BLaER1 treated with 17β-estradiol and CSF1 and Interleukin-3, amounts not matched to agents 10 nM and 100 nM (cell line): ENCODE measurements around the gene WFS1.
A peak's percentile ranks its signal among the peaks of the same experiment; 100 is the strongest.

ENCODE experiments used
- H3K27ac ChIP-seq, 11 experiments: shearing (Covaris generic); formaldehyde crosslinking; 2 replicates each; pipeline ENCODE4 v1.8.1; 2022
- H3K27me3 ChIP-seq, 11 experiments: shearing (Covaris generic); formaldehyde crosslinking; 2 replicates each; pipeline ENCODE4 v1.8.1; 2022
- H3K36me3 ChIP-seq, 11 experiments: shearing (Covaris generic); formaldehyde crosslinking; 2 replicates each; pipeline ENCODE4 v1.8.1; 2022
- H3K4me1 ChIP-seq, 10 experiments: shearing (Covaris generic); formaldehyde crosslinking; 2 replicates each; pipeline ENCODE4 v1.8.1; 2022
- H3K4me2 ChIP-seq, 11 experiments: shearing (Covaris generic); formaldehyde crosslinking; 2 replicates each; pipeline ENCODE4 v1.8.1; 2022
- H3K4me3 ChIP-seq, 10 experiments: shearing (Covaris generic); formaldehyde crosslinking; 2 replicates each; pipeline ENCODE4 v1.8.1; 2022
- H3K9ac ChIP-seq, 11 experiments: shearing (Covaris generic); formaldehyde crosslinking; 2 replicates each; pipeline ENCODE4 v1.8.1; 2022
- H3K9me3 ChIP-seq, 11 experiments: shearing (Covaris generic); formaldehyde crosslinking; replicated peaks in 1 of 11; 2 replicates each; pipeline ENCODE4 v1.8.1; 2022
- H4K20me1 ChIP-seq, 11 experiments: shearing (Covaris generic); formaldehyde crosslinking; 2 replicates each; pipeline ENCODE4 v1.8.1; 2022
- Cebpa-rat ChIP-seq, 11 experiments: shearing (Covaris generic); IDR thresholded peaks; 2 replicates each; pipeline ENCODE4 v1.8.1; 2022

The WFS1 gene

DNA sequence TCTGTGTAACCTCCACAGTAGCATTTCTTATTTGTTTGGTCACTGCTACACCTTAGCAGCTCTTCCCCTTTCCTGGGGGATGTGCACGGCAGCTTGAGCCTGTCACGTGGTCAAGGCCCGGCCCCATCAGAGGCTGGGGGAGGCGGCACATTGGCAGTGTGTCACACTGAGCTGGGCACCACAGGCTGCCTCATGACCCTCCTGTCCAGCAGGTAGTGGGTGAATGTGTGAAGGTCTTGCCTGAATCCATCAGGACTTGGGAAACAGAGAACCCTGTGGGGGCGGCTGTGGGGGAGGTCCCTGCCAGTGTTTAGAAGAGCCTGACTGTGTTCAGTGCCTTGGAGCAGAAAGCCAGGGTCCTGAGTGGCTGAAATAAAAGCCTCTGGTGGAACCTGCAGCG is 33.2 kb downstream of the WFS1 start:
- peaks cover 36 to 81% (median 64%) of the 10 kb centered on the region in 10 experiments for H3K4me1 ChIP-seq
- peaks cover 19 to 34% (median 25%) of the 10 kb centered on the region in 11 experiments for H3K36me3 ChIP-seq
- TF ChIP-seq Cebpa-rat (IDR thresholded peaks at IDR 0.05) = no peak
- peaks cover 6 to 46% (median 23%) of the 10 kb centered on the region in 11 experiments; a peak in 19 of 22 replicates for H3K27me3 ChIP-seq
- peak overlapping the region in 3 of 11 experiments; percentile 14 to 48 (median 42); a peak in 5 of 22 replicates for H3K9ac ChIP-seq
- H3K4me2 ChIP-seq = peak overlapping the region; percentile 6 to 88 (median 74); a peak in 20 of 22 replicates
- 0 out of 20 replicates have a peak overlapping the region, but pooled peaks of 1 of the 10 experiments have one; percentile 7 for H3K4me3 ChIP-seq
- H3K27ac ChIP-seq = peak overlapping the region in 4 of 11 experiments; percentile 3 to 57 (median 28); a peak in 5 of 22 replicates
- H3K9me3 ChIP-seq = peaks cover 0 to 13% (median under 1%) of the 10 kb centered on the region in 11 experiments; a peak in 8 of 22 replicates
- H4K20me1 ChIP-seq = peaks cover 0 to 57% (median 7%) of the 10 kb centered on the region in 11 experiments; a peak in 9 of 22 replicates

DNA sequence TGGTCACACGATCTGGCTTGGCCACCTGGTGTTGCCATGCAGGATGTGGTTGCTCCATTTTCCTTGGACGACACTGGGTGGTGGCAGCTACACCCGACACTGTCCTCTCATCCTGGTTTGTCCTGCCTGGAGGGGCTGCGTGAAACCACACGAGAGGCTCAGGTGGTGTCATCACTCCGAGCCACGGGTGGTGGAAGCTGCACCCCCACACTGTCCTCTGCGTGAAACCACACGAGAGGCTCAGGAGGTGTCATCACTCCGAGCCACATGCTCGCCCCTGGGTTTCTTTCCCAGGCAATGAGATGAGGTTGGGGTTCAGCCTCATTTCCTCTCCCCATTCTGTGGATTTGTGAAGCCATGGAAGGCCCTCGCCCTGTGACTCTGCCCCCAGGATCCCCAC is 34.3 kb downstream of the WFS1 start:
- H3K27me3 ChIP-seq = peaks cover 16 to 57% (median 34%) of the 10 kb centered on the region in 11 experiments
- H3K9ac ChIP-seq = peak overlapping the region in 1 of 11 experiments; percentile 42; a peak in 1 of 22 replicates
- peaks cover 9 to 23% (median 11%) of the 10 kb centered on the region in 11 experiments for H3K9me3 ChIP-seq
- peak overlapping the region in 9 of 11 experiments; percentile 45 to 88 (median 79); a peak in 17 of 22 replicates for H3K4me2 ChIP-seq
- peaks cover 0 to 57% (median 7%) of the 10 kb centered on the region in 11 experiments; a peak in 9 of 22 replicates for H4K20me1 ChIP-seq
- H3K4me1 ChIP-seq = peaks cover 26 to 73% (median 56%) of the 10 kb centered on the region in 10 experiments
- no peak overlapping the region for H3K4me3 ChIP-seq
- TF ChIP-seq Cebpa-rat (IDR thresholded peaks at IDR 0.05) = no peak
- peaks cover 19 to 34% (median 25%) of the 10 kb centered on the region in 11 experiments for H3K36me3 ChIP-seq
- peak overlapping the region in 3 of 11 experiments; percentile 17 to 57 (median 30); a peak in 3 of 22 replicates for H3K27ac ChIP-seq

- H3K9ac ChIP-seq = no peak overlapping the region; a peak in 1 of 22 replicates
- peak overlapping the region in 10 of 11 experiments; percentile 33 to 71 (median 63); a peak in 17 of 22 replicates for H3K4me2 ChIP-seq
- no peak for TF ChIP-seq Cebpa-rat (IDR thresholded peaks at IDR 0.05)
- peaks cover 9 to 19% (median 12%) of the 10 kb centered on the region in 11 experiments for H3K36me3 ChIP-seq
- no peak overlapping the region for H3K27ac ChIP-seq
- peaks cover 24 to 70% (median 50%) of the 10 kb centered on the region in 10 experiments for H3K4me1 ChIP-seq
- no peak overlapping the region for H3K4me3 ChIP-seq
- peaks cover 22 to 33% (median 30%) of the 10 kb centered on the region in 11 experiments for H3K9me3 ChIP-seq
- peaks cover 0 to 57% (median 7%) of the 10 kb centered on the region in 11 experiments; a peak in 9 of 22 replicates for H4K20me1 ChIP-seq
- peaks cover 33 to 75% (median 54%) of the 10 kb centered on the region in 11 experiments for H3K27me3 ChIP-seq
Observed at GRCh38 chr4:6306299-6306698, 36.6 kb downstream of the WFS1 start.

DNA sequence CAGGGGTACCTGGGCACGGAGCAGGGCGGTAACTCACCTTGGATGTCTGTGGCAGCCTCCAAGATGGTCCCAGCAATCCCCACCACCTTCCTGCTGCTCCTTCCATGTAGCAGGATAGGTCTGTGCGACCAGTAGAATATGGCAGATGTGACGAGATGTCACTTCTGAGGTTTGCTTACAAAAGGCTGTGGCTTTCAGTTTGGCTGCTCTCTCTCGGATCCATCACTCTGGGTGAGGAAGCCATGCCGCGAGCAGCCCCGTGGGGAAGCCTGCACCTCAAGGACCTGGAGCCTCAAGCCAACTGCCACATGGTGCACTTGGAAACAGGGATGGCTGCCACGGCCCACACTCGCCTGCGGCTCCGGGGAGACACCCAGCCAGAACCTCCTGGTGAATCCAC is 37.6 kb downstream of the WFS1 start:
- Histone ChIP-seq H3K4me1 (peaks cover 24 to 60% (median 41%) of the 10 kb centered on the region in 10 experiments), H3K27me3 (peaks cover 33 to 79% (median 54%) of the 10 kb centered on the region in 11 experiments), H4K20me1 (peaks cover 0 to 53% (median 7%) of the 10 kb centered on the region in 11 experiments; a peak in 9 of 22 replicates), H3K9ac (0 out of 22 replicates have a peak overlapping the region, but pooled peaks of 1 of the 11 experiments have one; percentile 0), H3K36me3 (peaks cover 0 to 9% (median 4%) of the 10 kb centered on the region in 11 experiments; a peak in 16 of 22 replicates), H3K4me2 (peak overlapping the region; percentile 33 to 71 (median 63); a peak in 21 of 22 replicates), H3K9me3 (peaks cover 22 to 33% (median 29%) of the 10 kb centered on the region in 11 experiments), H3K4me3 (no peak overlapping the region), H3K27ac (no peak overlapping the region)
- TF ChIP-seq Cebpa-rat (IDR thresholded peaks at IDR 0.05) = no peak

- Histone ChIP-seq H3K27ac (no peak overlapping the region), H3K9me3 (peaks cover 22 to 33% (median 29%) of the 10 kb centered on the region in 11 experiments), H3K27me3 (peaks cover 33 to 75% (median 54%) of the 10 kb centered on the region in 11 experiments), H3K4me2 (peak overlapping the region in 9 of 11 experiments; percentile 36 to 71 (median 63); a peak in 15 of 22 replicates), H4K20me1 (peaks cover 0 to 46% (median 6%) of the 10 kb centered on the region in 11 experiments; a peak in 8 of 22 replicates), H3K4me3 (no peak overlapping the region), H3K36me3 (peaks cover 0 to 4% (median 0%) of the 10 kb centered on the region in 11 experiments; a peak in 4 of 22 replicates), H3K4me1 (peaks cover 17 to 54% (median 35%) of the 10 kb centered on the region in 10 experiments), H3K9ac (no peak overlapping the region)
- TF ChIP-seq Cebpa-rat (IDR thresholded peaks at IDR 0.05) = no peak
Observed at GRCh38 chr4:6307891-6308290, 38.2 kb downstream of the WFS1 start.

- Histone ChIP-seq H3K27me3 (peaks cover 33 to 65% (median 54%) of the 10 kb centered on the region in 11 experiments), H3K9ac (peak overlapping the region in 7 of 11 experiments; percentile 17 to 64 (median 42); a peak in 9 of 22 replicates), H4K20me1 (peaks cover 0 to 34% (median 0%) of the 10 kb centered on the region in 11 experiments; a peak in 4 of 22 replicates), H3K4me2 (peak overlapping the region; percentile 64 to 80 (median 73)), H3K4me3 (peak overlapping the region; percentile 40 to 67 (median 56)), H3K27ac (peak overlapping the region in 2 of 11 experiments; percentile 28 to 32; a peak in 3 of 22 replicates), H3K4me1 (peaks cover 10 to 42% (median 23%) of the 10 kb centered on the region in 10 experiments), H3K9me3 (peaks cover 22 to 33% (median 29%) of the 10 kb centered on the region in 11 experiments), H3K36me3 (peaks cover 0 to 2% (median 0%) of the 10 kb centered on the region in 11 experiments; a peak in 2 of 22 replicates)
- no peak for TF ChIP-seq Cebpa-rat (IDR thresholded peaks at IDR 0.05)
Observed at GRCh38 chr4:6308899-6309643, 39.4 kb downstream of the WFS1 start.

- peak overlapping the region in 7 of 10 experiments; percentile 46 to 61 (median 56); a peak in 11 of 20 replicates for H3K4me3 ChIP-seq
- H3K27me3 ChIP-seq = peaks cover 33 to 65% (median 54%) of the 10 kb centered on the region in 11 experiments
- no peak overlapping the region for H3K27ac ChIP-seq
- peaks cover 22 to 33% (median 29%) of the 10 kb centered on the region in 11 experiments for H3K9me3 ChIP-seq
- no peaks in the 10 kb centered on the region; a peak in 1 of 22 replicates for H3K36me3 ChIP-seq
- H3K9ac ChIP-seq = no peak overlapping the region
- peak overlapping the region in 9 of 11 experiments; percentile 64 to 80 (median 73); a peak in 15 of 22 replicates for H3K4me2 ChIP-seq
- H4K20me1 ChIP-seq = peaks cover 0 to 28% (median 0%) of the 10 kb centered on the region in 11 experiments; a peak in 3 of 22 replicates
- TF ChIP-seq Cebpa-rat (IDR thresholded peaks at IDR 0.05) = no peak
- peaks cover 10 to 37% (median 21%) of the 10 kb centered on the region in 10 experiments for H3K4me1 ChIP-seq
Observed at GRCh38 chr4:6309777-6310176, 40.1 kb downstream of the WFS1 start.

DNA sequence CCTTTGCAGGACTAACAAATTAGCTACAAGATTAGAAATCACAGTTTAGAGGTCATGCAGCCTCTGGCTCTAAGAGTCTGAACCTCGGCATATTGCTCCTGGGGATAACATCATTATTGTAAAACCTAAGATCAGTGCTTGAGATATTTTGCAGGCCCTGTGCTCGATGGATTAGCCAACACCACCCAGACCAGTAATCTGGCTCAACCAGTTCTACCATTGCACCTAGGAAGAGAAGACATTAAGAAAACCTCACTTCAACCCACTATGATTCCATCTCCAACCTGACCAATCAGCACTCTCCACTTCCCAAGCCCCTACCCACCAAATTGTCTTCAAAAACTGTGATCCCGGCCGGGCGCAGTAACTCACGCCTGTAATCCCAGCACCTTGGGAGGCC is 43.6 kb downstream of the WFS1 start:
- Histone ChIP-seq H3K4me3 (no peak overlapping the region), H3K36me3 (no peaks in the 10 kb centered on the region; a peak in 1 of 22 replicates), H4K20me1 (peaks cover 0 to 9% (median 0%) of the 10 kb centered on the region in 11 experiments; a peak in 3 of 22 replicates), H3K27me3 (peaks cover 24 to 64% (median 43%) of the 10 kb centered on the region in 11 experiments), H3K4me1 (peaks cover 0 to 26% (median 13%) of the 10 kb centered on the region in 10 experiments; a peak in 14 of 20 replicates), H3K4me2 (no peak overlapping the region), H3K9ac (no peak overlapping the region), H3K27ac (no peak overlapping the region), H3K9me3 (peaks cover 19 to 29% (median 24%) of the 10 kb centered on the region in 11 experiments)
- TF ChIP-seq Cebpa-rat (IDR thresholded peaks at IDR 0.05) = no peak
